Epidermal melanocyte (primary cell): Measurements from ENCODE around the gene DCPS.
A peak's percentile ranks its signal among the peaks of the same experiment; 100 is the strongest.
"Not testable (repeated sequence)": the region's sequence is repeated elsewhere in the genome, so short reads cannot be mapped to it uniquely, and the experiment has no call there.

Experiments used
- DNase-seq: peaks from one replicate; pipeline ENCODE4 v3.0.0; 2011; ENCODE audit warnings: low spot score; ENCODE audit not compliant: insufficient read length

DCPS gene

GRCh38 chr11:126344141-126345080, 40.6 kb downstream of the DCPS start:
- no peak for DNase-seq

DNA sequence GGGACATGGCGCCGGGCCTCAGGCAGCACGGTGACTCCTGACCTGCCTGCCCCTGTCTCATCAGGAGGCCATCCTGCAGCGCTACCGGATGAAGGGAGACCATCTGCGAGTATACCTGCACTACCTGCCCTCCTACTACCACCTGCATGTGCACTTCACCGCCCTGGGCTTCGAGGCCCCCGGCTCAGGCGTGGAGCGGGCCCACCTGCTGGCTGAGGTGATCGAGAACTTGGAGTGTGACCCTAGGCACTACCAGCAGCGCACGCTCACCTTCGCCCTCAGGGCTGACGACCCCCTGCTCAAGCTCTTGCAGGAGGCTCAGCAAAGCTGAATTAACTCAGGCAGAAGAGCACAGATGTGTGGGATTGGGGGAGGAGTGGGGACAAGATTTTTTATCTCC, 41.4 kb downstream of the DCPS start:
- no peak for DNase-seq

DNA sequence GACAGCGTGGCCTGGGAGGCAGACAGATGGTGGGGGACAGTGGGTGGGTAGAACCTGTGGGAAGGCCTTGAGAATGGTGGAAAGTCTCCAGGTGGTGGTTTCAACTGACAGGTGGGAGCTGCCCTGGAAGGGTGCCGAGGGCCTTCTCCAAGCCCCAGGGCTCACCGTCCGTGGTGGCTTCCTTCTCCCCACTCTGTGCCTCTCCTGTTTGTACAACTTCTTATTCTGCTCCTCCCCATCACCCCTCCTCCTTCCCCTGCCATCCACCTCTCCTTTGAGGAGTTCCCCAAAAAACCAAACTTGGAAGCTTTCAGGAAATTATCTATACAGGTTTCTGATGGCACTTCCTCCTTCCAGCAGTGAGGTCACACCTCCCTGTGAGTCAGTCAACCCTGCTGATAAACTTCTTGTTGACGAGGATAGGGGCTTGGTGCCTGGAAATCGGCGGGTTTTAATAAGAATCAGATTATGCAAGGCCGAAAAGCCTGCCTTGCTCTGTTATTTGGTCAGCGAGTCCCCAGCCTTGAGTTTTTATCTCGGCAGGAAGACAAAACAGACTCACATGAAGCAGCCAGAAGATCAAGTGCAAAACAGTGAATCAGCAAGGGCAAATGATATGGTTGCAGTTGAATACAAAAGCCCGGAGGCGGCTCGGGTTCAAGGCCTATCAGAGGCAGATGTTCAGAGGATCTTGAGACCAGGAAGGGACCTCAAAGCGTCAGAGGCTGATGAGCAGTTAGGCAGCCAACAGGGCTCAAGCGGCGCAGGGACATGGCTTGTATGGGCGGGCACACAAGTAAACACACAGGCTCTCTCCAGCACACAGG, 42.1 kb downstream of the DCPS start:
- no peak for DNase-seq

DNA sequence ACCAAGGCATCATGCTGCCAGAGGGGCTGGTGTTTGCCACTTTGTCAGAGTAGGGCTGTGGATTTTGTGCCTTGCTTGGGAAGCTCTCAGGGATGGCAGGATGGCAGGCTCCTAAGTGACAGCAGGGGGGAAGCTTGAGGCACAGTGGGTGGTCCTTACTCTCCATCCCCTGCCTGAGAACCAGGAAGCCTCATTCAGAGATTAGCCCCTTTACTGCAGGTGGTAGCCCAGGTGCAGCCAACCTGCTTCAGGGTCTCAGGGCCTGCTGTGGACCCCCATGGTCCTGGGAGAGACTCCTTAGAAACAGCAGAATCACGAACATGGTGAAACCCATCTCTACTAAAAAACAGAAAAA, 42.7 kb downstream of the DCPS start:
- no peak for DNase-seq

GRCh38 chr11:126346946-126347345, 43.1 kb downstream of the DCPS start:
- DNase-seq = not testable (repeated sequence)

DNA sequence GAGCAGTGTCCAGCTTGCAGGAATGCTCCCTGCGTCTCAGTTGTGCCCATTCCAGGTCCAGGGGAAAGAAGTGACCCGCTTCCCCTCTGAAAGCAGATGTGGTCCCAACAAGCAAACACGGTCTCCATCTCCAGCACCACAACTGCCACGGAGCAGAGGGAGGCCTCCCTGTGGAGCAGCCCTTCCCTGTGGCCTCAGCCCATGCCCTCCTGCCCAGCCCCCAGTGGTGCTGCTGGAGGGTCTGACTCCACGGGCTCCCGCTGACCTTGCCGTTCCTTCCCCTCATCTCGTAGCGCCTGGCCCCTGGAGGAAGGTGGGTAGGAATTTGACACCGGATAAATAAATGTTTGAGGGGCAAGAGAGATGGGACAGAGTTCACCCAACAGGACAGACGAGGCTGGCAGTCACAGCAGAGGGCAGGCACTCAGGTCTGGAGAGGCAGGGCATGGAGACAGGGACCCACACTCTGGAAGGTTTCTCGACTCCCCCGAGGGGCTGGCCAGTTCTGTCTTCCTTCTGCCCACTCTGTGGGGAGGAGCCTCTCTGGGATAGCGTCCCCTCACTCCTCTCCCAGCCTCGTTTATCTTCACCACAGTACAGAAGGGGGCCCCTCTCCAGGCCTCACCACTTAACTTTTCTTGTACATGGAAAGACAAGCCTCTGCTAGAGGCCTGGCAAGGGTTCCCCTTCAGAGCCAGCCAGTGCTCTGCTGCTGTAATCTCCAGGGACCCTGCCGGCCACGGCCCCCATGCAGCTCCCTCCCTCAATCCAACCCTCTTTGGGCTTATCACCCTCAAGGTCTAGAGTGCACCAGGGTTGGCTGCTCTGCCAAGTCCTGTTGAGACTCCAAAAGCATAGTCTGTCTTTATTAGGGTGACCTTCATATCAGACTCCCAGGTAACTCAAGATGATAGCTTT, 44.1 kb downstream of the DCPS start:
- DNase-seq = no peak

DNA sequence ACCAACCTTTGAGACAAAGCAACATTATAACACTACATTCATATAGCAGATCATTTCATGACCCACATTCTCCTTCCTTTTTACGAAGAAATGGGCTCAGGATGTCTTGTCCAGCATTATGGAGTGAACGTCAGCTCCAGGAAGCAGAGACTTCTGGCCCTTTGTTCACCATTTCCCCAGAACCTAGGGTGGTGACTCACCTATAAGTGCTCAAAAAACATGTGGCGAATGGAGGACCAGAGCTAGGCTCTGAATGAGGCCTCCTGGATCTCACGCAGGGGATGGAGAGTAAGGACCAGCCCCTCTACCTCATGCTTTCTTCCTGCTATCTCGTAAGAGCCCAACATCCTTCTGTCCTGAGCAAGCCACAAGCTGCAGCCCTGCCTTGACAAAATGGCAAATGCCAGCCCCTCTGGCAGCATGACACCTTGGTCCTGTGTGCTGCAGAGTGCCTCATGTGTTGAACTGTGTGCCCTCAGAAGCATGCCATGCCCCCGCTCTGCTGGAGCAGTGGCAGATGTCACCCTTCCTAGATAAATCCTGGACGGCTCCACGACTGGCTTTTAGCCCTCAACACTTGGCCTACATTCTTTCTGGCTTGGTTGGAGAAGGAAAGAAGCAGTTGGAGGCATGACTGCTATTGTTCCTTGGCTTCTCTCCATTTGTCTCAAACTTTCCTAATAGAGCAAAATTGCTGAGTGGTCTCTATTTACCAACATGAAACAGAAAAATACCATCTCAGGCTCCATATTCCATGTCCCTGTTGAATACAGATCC, 45.1 kb downstream of the DCPS start:
- DNase-seq = no peak

DNA sequence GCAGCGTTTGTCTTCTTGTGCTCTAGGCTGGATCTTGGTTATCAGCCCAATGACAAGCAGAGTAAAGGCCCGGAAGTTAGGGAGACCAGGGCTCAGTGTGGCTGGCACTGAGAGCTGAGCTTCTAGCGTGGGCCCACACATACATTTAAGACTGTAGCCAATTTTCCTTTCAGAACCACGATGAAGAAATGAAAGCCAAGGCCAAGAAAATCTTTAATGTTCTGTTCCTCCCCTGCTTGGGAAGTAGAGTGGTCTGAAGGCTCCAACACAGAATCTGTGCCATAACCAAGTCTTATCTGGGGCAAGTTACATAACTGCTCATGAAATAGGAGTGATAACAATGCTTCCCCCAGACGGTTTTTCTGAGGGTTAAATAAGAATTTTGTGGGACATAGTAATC, 47.0 kb downstream of the DCPS start:
- DNase-seq = no peak

DNA sequence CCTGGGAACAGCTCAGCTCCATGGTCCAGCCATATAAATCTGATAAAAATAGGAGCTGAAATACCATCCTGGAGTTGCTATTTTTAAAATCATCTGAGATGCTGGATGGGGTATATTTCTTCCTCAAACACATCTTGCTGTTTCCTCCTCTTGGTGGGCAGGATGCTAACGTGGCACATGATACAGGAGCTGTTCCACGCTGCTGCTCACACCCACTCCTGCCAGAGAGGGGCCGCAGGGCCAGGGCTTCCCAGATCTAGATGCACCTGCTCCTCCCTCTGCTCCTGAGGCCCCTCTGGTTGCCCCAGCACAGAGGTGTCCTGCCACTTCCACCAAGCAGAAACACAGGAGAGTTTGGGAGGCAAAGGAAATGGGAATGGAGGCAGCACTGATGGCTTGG, 48.3 kb downstream of the DCPS start:
- no peak for DNase-seq

DNA sequence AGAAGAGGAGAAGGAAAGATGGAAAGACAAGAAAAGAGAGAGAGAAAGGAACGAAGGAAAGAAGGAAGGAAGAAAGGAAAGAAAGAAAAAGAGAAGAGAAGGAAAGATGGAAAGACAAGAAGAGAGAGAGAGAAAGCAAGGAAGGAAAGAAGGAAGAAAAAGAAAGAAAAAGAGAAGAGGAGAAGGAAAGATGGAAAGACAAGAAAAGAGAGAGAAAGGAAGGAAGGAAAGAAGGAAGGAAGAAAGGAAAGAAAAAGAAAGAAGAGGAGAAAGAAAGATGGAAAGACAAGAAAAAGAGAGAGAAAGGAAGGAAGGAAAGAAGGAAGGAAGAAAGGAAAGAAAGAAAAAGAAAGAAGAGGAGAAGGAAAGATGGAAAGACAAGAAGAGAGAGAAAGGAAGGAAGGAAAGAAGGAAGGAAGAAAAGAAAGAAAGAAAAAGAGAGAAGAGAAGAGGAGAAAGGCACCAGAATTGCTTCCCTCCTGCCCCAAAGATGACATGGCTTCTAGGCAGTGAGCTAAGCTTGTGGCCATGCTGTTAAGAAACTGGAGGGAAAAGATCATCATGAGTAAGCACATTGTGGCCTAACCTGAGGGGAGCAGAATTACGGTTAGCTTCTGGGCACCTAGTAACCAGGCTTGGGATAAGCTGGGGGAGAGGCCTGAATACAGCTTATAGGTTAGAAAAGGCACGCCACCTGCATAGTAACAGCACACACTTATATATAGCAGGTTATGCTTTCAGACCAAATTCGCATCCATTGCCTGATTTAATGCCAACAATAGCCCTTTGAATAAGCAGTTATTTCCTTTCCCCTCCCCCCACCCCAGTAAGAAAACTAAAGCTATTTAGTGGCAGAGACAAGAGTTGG, 49.3 kb downstream of the DCPS start:
- no peak for DNase-seq

GRCh38 chr11:126354631-126355323, 50.9 kb downstream of the DCPS start:
- no peak for DNase-seq

GRCh38 chr11:126355324-126355925, 51.6 kb downstream of the DCPS start, which contains the start of gene ST3GAL4:
ST3GAL4 (plus strand) TSS chr11:126355686; CDS start chr11:126406156, 50,470 bp downstream.
- peak; percentile 78 for DNase-seq

DNA sequence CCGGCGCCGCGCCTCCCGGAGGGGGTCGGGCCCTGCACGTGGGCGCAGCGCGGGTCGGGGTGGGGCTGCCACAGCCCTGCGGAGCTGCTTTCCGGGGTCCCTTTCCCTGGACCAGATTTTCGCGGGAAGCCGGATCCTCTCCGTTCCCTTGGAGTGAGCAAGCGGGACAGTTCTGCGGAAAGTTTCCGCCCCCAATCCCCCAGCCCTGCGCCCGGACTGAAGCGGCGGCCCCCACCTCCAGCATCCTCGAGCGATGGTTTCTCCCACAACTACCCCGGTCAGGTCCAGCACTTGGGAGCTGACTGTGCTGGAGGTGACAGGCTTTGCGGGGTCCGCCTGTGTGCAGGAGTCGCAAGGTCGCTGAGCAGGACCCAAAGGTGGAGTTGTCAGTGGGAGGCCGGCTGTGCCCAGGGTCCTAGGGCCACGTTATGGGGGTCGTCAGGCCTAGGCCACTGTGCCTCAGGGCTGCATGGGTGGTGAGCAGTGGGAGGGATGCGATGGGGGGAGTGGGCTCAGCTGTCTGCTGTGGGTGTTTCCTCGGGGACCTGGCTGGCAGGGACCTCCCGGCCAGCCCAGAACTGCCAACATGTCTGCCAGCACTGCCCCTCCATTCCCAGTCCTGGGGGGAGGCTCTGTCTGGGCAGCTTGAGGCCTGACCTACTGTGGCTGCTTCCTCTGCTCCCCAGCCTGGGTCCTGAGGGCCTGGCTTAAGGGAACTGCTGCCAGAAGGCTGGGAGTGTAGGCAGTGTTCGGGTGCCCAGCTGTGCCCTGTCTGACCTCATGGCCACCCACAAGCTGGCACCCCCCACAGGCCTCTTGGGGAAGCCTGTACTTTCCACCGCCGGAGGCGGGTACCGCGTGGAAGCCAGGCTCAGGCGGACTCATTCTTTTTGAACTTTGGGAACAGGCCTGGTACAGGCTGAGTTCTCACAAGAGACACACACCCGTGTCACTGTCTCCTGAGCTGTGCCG, 52.4 kb downstream of the DCPS start:
- DNase-seq = no peak

DNA sequence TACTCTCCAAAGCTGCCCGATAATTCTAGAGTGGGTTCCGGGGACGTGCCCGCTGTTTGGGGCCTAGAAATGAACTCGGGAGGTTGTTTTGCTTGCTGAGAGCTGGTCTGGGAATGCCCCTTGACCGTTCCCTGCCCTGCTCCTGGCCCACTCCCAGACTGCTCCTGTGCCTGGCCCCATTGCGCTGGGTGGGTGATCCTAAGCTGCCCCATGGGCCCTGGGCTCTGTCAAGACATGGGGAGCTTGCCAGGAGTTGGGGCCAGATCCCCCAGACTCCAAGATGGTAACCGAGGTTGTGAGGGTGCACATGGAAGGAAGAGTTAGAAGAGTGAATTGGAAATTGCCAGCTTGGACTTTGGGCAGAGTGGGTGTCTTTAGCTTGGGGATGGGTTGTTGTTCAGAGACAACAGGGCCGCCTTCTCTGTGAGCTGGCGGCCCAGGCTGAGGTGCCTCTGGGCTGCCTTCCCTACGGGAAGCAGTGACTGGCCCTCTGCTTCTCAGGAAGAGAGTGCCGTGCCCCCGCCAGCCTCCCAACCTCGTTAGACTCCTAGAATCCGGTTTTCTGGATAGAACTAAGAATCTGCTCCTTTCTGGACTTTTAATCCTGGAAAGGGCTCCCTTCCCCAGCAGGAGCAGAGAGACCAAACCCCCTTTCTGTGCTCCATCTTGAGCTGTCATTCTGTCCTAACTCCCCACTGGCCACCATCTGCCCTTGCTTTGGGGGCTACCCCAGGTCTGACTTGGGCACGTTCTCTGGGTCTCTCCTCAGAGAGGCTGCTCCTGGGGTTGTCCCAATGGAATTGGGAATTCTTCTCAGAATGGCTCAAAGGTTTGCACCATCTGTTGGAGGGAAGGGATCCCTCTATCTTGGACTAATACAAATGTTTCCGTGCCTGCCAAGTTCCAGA, 53.4 kb downstream of the DCPS start:
- no peak for DNase-seq

- DNase-seq = no peak
Observed at GRCh38 chr11:126357969-126358762, 54.3 kb downstream of the DCPS start.
